COR-L47 (cell line): ENCODE data around the gene ATP7B.
"Not testable (repeated sequence)": the region's sequence is repeated elsewhere in the genome, so short reads cannot be mapped to it uniquely, and the experiment has no call there.

Experiments used
- DNase-seq: peaks from one replicate; lab custom pipeline; 2025; lab: John Stamatoyannopoulos, UW

The ATP7B gene

GRCh38 chr13:51922771-51923480 is 88.3 kb downstream of the ATP7B start:
- DNase-seq, result no peak

DNA sequence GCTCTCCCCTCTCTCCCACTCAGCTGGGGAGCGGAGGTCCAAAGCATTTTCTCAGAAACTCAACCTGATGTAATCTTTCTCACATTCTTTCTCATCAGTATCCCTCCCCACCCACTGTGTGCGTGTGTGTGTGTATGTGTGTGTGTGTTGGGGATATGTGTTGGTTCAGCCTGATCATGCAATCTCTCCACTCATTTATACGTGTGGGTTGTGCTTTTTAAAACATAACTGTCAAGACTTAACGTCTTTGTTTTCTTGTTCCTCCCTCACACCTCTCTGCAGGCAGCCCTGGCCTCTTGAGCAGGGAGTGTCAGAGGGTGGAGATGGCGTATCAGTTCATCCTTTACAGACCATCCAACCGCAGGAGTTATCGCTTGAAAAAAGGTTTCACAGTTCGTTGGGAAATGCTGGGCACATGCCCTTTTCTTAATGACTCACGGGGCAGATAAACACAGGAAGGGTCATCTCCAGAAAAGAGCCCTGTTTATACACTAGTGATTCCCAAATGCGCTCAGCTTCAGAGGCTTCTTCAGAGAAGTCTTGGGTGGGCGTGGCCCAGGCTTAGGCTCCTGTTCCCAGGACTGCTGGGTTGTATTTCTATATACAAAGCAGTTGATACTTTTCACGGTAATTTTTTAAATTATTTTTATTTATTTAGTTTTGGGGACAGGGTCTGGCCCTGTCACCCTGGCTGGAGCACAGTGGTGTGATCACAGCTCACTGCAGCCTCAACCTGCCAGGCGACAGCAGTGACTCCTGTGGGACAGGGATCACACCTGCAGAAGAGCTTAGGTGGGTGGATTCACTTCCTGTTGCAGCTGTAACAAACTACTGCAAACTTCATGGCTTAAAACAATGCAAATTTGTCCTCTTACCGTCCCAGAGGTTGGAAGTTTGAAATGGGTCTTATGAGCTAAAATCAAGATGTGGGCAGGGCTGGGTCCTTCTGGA is 89.2 kb downstream of the ATP7B start:
- no peak for DNase-seq

- no peak for DNase-seq
Measured at GRCh38 chr13:51920786-51921185, 90.5 kb downstream of the ATP7B start.

DNA sequence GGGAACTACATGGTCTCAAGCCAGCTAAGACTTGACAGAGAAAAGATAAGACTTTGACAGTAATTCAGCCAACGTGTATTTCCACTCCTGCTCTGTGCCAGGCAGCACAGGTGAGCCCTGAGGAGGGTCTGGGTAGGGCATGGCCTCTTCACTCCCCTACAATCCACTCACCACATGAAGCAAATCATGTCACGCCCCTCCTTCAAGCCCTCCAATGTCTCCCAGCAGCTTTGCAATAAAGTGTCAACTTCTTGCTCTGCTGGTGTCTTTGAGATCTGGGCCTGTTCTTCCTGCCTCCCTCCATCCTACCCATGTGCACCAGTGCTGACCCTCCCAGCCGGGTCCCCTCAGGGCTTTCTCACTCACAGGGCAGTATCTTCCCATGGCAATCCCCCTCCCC is 91.0 kb downstream of the ATP7B start:
- no peak for DNase-seq

DNA sequence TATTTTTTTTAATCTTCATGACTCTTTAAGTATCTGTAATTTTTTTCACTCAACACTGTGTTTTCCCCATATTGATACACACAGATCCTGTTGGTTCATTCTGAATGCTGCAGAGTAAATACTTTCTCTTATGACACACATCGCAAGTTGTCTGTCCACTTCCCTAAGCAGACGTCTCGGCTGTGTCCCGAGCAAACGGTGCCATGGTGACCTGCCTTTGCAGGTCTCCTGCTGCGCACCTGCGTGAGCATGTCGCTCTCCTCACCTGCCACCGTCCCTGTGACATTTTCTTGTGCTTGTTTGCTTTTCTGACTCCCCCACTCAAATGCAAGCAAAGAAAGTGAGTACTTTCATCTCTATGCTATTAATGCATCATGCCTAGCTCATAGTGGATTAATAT is 91.7 kb downstream of the ATP7B start:
- no peak for DNase-seq

DNA sequence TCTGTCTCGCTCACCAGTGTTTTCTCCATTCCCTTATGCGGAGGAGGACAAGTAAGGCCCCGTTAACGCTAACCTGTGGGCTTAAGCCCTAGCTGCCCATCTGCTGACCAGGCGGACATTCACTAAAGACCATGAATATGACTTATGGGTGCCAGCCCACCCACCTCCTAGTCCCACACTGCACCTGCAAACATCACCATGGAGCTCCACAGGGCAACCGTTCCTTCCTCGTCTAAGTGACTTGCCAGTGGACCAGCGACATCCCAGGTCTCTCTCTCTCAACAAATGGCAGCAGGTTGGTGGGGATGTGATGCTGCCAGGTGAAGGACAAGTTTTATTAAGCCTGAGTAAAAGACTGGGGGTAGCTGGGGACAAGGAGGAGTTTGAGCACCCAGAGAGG is 94.3 kb downstream of the ATP7B start:
- no peak for DNase-seq

- DNase-seq, result no peak
Measured at GRCh38 chr13:51916051-51916818, 95.0 kb downstream of the ATP7B start.

DNA sequence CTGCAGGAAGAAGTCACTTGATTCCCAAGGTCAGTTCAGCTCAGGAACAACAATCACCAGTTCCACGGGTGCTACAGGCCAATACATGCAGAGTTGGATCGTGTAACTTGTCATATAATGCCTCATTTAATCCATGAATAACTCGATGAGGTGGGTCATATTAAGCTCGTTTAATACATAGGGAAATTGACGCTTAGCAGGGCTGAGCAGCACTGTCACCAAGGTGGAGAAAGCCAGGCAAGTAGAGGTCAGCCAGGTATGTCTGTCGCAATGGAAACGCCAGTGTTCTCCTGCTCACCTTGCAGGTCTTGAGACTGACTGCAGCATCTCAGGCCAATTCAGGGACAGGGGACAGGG is 97.1 kb downstream of the ATP7B start:
- DNase-seq, result no peak

DNA sequence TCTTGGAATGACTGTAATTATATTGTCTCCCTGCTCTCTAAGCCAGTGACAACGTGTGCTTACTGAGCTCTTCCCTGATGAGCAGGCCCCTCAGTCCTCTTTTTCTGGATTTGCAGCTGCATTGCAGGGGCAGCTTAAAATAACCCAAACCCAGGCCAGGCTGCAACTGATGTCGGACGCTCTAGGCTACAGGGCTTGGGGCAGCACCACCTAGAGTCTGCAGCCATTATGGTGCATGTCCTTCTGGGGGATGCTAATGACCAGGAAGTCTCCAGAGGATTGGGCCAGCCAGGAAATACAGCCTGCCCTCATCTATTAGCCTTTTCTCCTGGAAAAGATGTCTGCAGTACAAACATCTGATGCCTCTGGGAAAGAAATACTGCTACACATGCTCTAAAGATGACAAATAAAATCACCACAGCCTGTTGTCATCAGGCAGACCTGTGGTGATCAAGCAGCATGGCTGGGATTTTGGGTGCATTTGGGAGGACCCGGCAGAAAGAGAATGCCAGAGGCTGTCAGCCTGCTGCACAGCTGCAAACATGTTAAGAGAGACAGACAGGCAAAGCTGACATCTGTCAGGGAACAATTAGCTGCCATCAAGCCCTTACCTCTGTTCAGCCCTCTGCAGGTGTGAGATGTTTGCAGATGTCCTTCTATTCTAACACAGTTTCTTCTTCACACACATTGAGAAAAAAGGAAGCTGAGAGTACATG is 97.7 kb downstream of the ATP7B start:
- DNase-seq, result no peak

GRCh38 chr13:51912511-51913225 is 98.6 kb downstream of the ATP7B start:
- no peak for DNase-seq

GRCh38 chr13:51912091-51912490 is 99.2 kb downstream of the ATP7B start:
- DNase-seq, result peak; percentile 64

DNA sequence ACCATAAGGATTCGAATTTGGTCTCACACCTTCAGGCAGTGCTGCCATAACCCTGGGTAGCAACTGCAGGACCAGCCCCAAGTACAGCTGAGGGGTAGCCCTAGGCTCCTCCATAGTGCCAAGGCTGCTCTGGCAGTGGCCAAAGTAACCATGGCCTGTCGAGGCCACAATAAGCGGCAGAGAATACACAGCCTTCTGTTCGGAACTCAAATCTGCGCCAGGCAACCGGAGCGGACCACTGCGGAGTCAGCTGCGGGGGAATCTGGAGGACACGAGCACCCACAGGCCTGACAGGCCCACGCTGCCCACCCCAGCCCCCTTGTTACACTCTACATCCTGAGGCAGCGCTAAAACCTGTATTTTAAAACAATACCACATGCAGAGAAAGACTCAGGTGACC is 100.7 kb downstream of the ATP7B start:
- DNase-seq, result no peak

- not testable (repeated sequence) for DNase-seq
Measured at GRCh38 chr13:51909265-51909664, 102.0 kb downstream of the ATP7B start.

DNA sequence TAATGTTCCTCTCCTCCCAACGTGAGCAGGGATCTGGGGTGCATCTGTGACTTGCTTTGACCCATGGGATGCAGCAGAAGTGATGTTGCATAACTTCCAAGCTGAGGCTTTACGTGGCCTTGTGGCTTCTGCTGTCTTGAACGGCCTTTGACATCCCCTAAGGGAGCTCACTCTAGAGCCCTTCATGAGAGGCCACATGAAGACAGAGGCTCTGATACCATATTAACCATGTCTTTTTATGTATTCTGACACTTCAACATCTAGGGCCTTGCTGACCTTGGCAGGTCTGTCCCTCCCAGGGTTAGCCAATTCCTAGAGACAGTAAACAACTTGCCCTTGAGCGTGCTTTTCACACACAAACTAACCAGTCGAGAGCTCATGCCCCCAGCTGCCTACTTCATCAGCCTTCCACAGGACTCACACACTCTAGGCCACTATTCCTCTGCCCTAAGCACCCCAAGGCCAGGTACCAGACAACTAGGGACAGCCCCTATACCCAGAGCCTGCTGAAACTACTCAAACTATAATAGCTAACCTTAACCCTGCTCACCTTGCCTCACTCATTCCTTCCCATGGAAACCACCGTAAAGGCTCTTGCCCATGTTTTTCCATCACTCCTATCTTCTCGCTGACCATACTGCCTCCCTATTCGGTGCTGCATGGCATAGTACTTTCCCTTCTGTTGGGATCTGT is 104.1 kb downstream of the ATP7B start:
- no peak for DNase-seq

- peak; percentile 89 for DNase-seq
Measured at GRCh38 chr13:51906581-51906980, 104.7 kb downstream of the ATP7B start.

- DNase-seq, result no peak
Measured at GRCh38 chr13:51905787-51906186, 105.5 kb downstream of the ATP7B start.

DNA sequence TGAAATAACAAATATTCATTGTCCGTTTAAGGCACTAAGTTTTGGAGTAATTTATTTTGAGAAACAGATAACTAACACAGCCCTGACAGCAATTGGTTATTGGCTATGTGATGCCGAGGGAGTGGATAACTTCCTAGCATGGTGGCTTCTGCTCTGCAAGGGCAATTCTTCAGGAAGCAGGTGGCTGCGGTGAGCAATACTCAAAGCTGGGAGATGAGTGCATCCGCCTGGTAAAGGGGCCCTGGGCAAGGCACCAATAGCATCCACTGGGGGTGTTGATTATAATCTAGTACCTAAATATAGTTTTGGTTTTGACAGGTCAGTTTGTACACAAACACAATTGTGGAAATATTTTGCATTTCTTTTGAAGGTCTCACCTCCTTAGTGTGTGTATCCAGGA is 108.5 kb downstream of the ATP7B start:
- DNase-seq, result no peak

DNA sequence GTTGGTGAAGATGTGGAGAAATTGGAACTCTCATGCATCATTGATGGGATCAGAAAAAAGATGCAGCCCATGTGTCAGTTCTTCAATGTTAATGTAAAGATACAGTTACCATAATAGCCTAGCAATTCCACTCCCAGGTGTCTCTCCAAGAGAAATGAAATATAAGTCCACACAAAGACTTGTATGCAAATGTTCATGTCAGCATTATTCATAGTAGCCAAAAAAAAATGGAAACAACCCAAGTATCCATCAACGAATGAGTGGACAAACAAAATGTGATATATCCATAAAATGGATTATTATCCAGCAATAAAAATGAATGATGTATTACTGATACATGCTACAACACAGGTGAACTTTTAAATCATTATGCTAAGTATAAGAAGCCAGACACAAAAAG is 110.8 kb downstream of the ATP7B start:
- DNase-seq, result no peak

- peak; percentile 35 for DNase-seq
Measured at GRCh38 chr13:51895906-51896888, 115.1 kb downstream of the ATP7B start.
